ENCODE results near the gene ASIC4.

DNA sequence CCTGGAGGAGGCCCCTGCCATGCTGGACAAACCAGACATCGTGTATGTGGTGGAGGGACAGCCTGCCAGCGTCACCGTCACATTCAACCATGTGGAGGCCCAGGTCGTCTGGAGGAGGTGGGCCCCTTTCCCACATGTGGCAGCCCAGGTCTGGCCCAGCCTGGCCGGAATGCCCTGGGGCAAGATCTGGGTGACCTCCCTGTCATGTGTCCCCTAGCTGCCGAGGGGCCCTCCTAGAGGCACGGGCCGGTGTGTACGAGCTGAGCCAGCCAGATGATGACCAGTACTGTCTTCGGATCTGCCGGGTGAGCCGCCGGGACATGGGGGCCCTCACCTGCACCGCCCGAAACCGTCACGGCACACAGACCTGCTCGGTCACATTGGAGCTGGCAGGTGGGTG is 40.8 kb upstream of the ASIC4 start:
- TF ChIP-seq CTCF (IDR thresholded peaks at IDR 0.05 in 2 of 3, conservative IDR thresholded peaks at IDR 0.05 in 1 of 3; ENCODE audit: borderline replicate concordance in 1 of 3, insufficient read depth in 1 of 3, low read depth in 2 of 3, low read length in 2 of 3) (no peak), ZBTB33 (IDR thresholded peaks at IDR 0.05; ENCODE audit: extremely low read depth, insufficient replicate concordance, low read length) (no peak), POLR2AphosphoS5 (IDR thresholded peaks at IDR 0.05; ENCODE audit: low read depth, low read length) (no peak), MAX (IDR thresholded peaks at IDR 0.05) (no peak), REST (IDR thresholded peaks at IDR 0.05; ENCODE audit: low read depth) (no peak), SIN3A (IDR thresholded peaks at IDR 0.05; ENCODE audit: low read depth) (no peak), POLR2A (IDR thresholded peaks at IDR 0.05; ENCODE audit: borderline replicate concordance, extremely low read depth, insufficient read depth, insufficient read length) (no peak), YY1 (IDR thresholded peaks at IDR 0.05; ENCODE audit: extremely low read depth, insufficient replicate concordance, low read depth, low read length) (no peak), CBX3 (IDR thresholded peaks at IDR 0.05; ENCODE audit: low read depth) (no peak), EZH2phosphoT487 (IDR thresholded peaks at IDR 0.05; ENCODE audit: borderline replicate concordance) (no peak), EZH2 (IDR thresholded peaks at IDR 0.05) (no peak), TCF7L2 (IDR thresholded peaks at IDR 0.05; ENCODE audit: borderline replicate concordance, extremely low read depth, insufficient read depth, insufficient read length) (no peak)
- TF ChIP-seq, protein P1, sequence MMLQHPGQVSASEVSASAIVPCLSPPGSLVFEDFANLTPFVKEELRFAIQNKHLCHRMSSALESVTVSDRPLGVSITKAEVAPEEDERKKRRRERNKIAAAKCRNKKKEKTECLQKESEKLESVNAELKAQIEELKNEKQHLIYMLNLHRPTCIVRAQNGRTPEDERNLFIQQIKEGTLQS (IDR thresholded peaks at IDR 0.05), result no peak
